ENCODE data around the gene DNM1. TPM values are rescaled to one million over a fixed set of nuclear protein-coding genes. Genes with fewer than 3 reads are reported as not detected.

The DNM1 gene
- polyA plus RNA-seq, 1 of the 3 experiments (the other 2 are of a cell fraction), result 35.7 TPM

DNA sequence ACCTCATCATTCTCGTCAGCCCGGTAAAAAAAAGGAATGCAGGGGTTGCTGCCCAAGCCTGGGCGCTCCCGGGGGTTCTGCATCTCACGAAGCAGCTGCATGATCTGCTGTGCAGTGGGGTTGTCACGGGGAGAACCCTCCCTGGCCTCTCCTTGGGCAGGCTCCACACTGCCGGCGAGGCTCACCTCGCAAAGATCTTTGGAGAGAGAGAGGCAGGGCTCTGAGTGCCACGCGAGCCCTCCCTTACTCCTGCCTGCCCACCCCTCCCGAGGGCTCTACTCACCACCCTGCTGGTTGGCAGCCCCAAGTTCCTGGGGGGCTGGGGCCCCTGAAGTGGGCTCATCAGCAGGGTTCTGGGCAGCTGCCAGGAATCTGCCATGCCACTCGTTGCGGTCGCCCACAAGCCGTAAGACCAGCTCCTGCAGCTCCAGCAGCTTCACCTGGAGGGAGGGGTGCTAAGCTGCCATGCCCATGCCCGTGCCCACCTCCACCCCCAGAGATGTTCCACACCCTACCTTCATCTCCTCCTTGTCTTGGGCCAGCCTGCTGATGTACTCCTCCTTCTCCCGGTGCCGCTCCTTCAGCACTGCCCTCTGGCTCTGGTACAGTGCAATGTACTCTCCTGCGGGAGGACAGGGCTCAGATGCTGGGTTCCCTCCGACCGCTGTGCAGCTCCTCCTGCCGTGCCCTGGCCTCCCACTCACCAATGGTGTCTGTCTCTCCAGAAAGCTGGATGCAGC, 54.1 kb downstream of the DNM1 start:
- Histone ChIP-seq H3K9me2 (no peaks in the 10 kb centered on the region), H3K36me3 (replicated peaks in 1 of 2; ENCODE audit: control insufficient read depth in 1 of 2, insufficient read depth in 2 of 2, low read length in 1 of 2) (peaks cover 29 to 54% of the 10 kb centered on the region in 2 experiments), H3F3A (replicated peaks; ENCODE audit: insufficient read depth) (peaks cover 25% of the 10 kb centered on the region), H3K4me1 (ENCODE audit: control insufficient read depth in 1 of 2, insufficient read depth in 2 of 2, low read depth in 1 of 2, low read length in 1 of 2) (peaks cover 0 to 4% of the 10 kb centered on the region in 2 experiments; a peak in 1 of 4 replicates), H4K20me1 (ENCODE audit: insufficient read depth) (no peaks in the 10 kb centered on the region), H3K4me3 (ENCODE audit: low read depth in 2 of 2, low read length in 1 of 2) (no peak overlapping the region), H3K79me2 (ENCODE audit: insufficient read depth) (no peaks in the 10 kb centered on the region), H3K4me2 (no peak overlapping the region), H3K27ac (ENCODE audit: low read depth in 2 of 2, low read length in 1 of 2) (no peak overlapping the region), H3K27me3 (ENCODE audit: insufficient read depth) (no peaks in the 10 kb centered on the region), H3K9ac (no peak overlapping the region), H2AFZ (ENCODE audit: low read depth) (no peak overlapping the region), H3K9me3 (no peaks in the 10 kb centered on the region)
- 92% methylated on average over 14 of the region's 23 CpGs for WGBS (ENCODE audit: low lambda C conversion rate)
- POLR2A ChIA-PET, result no interaction called here
- DNase-seq, result no peak
- CTCF ChIA-PET, result interaction anchor here (0.9 to 1.7 kb wide), 2 partner anchors 11 to 39 kb away, joined by 3 to 5 read pairs; no protein-coding TSS in a partner anchor
- TF ChIP-seq FOXJ3 (CRISPR knock-in tag; IDR thresholded peaks at IDR 0.05) (no peak), EZH2phosphoT487 (IDR thresholded peaks at IDR 0.05; ENCODE audit: borderline replicate concordance, low read depth) (no peak), TAF1 (IDR thresholded peaks at IDR 0.05; ENCODE audit: borderline replicate concordance, low read depth, low read length) (no peak), POLR2AphosphoS5 (IDR thresholded peaks at IDR 0.05; ENCODE audit: low read depth, low read length) (no peak), ELF1 (IDR thresholded peaks at IDR 0.05) (no peak), TEAD4 (IDR thresholded peaks at IDR 0.05; ENCODE audit: borderline replicate concordance, insufficient read depth) (no peak), RXRA (IDR thresholded peaks at IDR 0.05; ENCODE audit: borderline replicate concordance, low read depth) (no peak), FOSL2 (IDR thresholded peaks at IDR 0.05; ENCODE audit: borderline replicate concordance, low read depth) (no peak), GABPA (IDR thresholded peaks at IDR 0.05; ENCODE audit: low read depth) (no peak)
- TF ChIP-seq, protein P1, sequence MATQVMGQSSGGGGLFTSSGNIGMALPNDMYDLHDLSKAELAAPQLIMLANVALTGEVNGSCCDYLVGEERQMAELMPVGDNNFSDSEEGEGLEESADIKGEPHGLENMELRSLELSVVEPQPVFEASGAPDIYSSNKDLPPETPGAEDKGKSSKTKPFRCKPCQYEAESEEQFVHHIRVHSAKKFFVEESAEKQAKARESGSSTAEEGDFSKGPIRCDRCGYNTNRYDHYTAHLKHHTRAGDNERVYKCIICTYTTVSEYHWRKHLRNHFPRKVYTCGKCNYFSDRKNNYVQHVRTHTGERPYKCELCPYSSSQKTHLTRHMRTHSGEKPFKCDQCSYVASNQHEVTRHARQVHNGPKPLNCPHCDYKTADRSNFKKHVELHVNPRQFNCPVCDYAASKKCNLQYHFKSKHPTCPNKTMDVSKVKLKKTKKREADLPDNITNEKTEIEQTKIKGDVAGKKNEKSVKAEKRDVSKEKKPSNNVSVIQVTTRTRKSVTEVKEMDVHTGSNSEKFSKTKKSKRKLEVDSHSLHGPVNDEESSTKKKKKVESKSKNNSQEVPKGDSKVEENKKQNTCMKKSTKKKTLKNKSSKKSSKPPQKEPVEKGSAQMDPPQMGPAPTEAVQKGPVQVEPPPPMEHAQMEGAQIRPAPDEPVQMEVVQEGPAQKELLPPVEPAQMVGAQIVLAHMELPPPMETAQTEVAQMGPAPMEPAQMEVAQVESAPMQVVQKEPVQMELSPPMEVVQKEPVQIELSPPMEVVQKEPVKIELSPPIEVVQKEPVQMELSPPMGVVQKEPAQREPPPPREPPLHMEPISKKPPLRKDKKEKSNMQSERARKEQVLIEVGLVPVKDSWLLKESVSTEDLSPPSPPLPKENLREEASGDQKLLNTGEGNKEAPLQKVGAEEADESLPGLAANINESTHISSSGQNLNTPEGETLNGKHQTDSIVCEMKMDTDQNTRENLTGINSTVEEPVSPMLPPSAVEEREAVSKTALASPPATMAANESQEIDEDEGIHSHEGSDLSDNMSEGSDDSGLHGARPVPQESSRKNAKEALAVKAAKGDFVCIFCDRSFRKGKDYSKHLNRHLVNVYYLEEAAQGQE (IDR thresholded peaks at IDR 0.05; ENCODE audit: low read depth, low read length), result no peak
- TF ChIP-seq, protein P2, sequence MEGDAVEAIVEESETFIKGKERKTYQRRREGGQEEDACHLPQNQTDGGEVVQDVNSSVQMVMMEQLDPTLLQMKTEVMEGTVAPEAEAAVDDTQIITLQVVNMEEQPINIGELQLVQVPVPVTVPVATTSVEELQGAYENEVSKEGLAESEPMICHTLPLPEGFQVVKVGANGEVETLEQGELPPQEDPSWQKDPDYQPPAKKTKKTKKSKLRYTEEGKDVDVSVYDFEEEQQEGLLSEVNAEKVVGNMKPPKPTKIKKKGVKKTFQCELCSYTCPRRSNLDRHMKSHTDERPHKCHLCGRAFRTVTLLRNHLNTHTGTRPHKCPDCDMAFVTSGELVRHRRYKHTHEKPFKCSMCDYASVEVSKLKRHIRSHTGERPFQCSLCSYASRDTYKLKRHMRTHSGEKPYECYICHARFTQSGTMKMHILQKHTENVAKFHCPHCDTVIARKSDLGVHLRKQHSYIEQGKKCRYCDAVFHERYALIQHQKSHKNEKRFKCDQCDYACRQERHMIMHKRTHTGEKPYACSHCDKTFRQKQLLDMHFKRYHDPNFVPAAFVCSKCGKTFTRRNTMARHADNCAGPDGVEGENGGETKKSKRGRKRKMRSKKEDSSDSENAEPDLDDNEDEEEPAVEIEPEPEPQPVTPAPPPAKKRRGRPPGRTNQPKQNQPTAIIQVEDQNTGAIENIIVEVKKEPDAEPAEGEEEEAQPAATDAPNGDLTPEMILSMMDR (IDR thresholded peaks at IDR 0.05), result no peak
- TF ChIP-seq, protein P3, sequence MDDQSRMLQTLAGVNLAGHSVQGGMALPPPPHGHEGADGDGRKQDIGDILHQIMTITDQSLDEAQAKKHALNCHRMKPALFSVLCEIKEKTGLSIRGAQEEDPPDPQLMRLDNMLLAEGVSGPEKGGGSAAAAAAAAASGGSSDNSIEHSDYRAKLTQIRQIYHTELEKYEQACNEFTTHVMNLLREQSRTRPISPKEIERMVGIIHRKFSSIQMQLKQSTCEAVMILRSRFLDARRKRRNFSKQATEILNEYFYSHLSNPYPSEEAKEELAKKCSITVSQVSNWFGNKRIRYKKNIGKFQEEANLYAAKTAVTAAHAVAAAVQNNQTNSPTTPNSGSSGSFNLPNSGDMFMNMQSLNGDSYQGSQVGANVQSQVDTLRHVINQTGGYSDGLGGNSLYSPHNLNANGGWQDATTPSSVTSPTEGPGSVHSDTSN (IDR thresholded peaks at IDR 0.05), result no peak
- TF ChIP-seq, protein P4, sequence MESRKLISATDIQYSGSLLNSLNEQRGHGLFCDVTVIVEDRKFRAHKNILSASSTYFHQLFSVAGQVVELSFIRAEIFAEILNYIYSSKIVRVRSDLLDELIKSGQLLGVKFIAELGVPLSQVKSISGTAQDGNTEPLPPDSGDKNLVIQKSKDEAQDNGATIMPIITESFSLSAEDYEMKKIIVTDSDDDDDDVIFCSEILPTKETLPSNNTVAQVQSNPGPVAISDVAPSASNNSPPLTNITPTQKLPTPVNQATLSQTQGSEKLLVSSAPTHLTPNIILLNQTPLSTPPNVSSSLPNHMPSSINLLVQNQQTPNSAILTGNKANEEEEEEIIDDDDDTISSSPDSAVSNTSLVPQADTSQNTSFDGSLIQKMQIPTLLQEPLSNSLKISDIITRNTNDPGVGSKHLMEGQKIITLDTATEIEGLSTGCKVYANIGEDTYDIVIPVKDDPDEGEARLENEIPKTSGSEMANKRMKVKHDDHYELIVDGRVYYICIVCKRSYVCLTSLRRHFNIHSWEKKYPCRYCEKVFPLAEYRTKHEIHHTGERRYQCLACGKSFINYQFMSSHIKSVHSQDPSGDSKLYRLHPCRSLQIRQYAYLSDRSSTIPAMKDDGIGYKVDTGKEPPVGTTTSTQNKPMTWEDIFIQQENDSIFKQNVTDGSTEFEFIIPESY (IDR thresholded peaks at IDR 0.05; ENCODE audit: borderline replicate concordance, low read depth), result no peak

All from SK-N-SH (cell line).